Measurements from ENCODE around the gene FAXC.

Gene FAXC

DNA sequence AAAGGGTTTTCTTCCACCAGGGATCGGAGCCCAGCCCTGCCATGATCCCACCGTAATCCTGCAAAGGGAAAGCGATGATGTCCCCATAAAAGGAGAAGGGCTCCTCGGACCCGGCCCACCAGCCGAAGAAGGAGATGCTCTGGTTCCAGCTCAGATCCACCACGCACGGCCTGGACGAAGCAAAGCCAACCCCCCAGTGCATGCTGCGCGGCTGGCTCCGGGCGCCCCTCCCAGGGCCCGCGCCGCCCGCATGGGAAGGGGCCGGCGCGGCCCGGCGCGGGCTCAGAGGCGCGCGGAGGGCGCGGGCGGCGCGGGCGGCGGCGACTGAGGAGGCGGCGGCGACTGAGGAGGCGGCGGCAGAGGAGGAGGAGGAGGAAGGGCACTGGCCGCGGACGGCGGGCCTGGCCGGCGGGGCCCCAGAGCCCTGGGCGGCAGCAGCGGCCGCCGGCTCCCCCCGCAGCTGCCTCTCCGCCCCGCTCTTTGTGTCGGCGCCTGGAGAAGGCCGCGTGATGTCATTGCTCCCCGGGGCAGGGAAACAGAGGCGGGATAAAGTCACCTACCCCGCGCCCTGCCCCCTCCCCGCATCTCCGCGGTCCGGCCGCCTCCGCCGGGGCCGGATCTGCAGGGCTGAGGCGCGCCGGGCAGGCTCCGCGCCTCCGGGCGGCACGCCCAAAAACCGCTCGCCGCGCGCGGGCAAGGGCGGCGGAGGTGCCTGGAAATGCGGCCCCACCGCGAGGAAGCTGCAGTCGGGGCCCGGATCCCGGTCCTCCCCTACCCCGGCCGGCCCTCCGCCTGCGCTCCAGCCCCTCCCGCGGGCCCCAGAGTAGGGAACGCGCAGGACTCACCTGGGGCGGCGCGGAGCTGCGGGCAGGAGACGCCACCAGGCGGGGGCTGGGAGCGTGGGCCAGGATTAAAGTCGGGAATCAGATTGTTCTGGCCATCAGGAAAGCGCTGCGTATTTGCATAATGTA is at the start of gene FAXC:
TSS of gene FAXC (minus strand) at position 504 of the 971 bp plus-strand sequence. CDS start at position 202, 302 bp downstream.
- peak; percentile 82 for DNase-seq

DNA sequence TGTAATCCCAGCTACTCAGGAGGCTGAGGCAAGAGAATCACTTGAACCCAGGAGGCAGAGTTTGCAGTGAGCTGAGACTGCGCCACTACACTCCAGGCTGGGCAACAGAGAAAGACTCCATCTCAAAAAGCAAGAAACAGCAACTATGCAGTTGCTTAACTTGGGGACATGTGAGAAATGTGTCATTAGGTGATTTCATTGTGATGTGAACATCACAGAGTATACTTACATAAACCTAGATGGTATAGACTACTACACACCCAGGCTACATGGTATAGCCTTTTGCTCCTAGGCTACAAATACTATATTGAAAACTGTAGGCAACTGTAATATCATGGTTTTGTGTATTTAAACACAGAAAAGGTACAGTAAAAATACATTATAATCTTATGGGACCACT is 47.8 kb upstream of the FAXC start:
- DNase-seq: no peak

DNA sequence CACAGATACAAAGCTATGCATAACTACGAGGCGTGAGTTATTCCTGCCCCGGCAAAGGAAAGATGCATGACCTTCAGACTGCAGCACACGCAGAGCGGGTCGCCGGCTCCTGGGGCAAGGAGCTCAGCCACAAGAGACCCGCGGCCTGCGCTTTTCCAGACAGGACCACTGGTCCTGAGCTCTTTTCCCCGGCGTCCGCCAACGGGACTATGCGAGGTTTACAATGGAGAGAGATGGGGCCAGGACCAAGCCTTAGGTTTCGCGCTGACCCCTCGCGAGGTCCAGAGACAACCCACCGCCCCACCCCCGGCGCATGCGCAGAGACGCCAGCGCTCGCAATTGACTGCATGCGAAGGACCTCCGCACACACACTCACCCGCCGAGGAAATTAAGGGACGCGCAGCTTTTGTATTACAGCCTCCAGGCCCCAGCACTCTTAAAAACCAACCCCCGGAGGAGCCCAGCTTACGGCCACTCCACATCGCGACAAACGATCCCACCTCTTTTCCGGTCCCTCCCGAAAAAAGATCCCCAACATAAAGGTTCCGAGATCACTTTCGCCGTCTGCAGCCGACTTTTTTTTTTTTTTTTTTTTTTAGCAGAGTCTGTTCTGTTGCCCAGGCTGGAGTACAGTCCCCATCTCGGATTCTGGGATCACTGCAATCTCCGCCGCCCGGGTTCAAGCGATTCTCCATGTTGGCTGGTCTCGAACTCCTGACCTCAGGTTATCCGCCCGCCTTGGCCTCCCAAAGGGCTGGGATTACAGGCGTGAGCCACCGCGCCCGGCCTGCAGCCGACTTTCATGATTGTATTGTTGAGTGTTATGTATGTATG is 44.4 kb upstream of the FAXC start, which contains the start of gene COQ3:
TSS of gene COQ3 (minus strand) at position 498 of the 834 bp plus-strand sequence. CDS start at position 482, 16 bp downstream.
- DNase-seq: peak; percentile 88

DNA sequence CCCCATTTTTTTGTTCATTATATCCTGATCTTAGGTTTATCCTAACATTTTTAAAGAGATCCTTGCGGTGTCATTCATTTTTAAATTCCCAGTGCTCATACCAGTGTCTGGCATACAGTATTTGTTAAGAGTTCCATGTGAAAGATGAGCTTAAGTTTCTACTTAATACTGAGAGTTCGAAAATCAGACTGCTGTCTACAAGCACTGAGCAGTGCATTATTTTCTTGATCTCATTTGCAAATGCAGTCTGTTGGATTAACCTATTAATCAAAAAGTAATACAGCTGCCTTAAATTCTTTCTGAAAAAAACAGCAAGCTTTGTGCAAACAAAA is 43.9 kb upstream of the FAXC start:
- DNase-seq: peak; percentile 22

DNA sequence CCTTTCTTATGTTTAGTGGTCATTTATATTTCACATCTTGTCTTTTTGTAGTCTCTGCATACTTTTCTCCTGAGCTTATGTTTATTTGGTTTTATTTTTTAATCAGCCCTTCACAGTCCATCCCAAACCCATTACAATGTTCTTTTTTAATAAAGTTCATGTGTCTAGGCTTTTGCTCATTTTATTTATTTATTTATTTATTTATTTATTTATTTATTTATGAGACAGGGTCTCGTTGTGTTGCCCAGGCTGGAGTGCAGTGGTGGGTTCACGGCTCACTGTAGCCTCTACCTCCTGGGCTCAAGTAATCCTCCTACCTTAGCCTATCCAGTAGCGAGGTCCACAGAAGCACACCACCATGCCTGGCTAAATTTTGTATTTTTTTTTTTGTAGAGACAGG is 41.4 kb upstream of the FAXC start:
- DNase-seq: no peak

DNA sequence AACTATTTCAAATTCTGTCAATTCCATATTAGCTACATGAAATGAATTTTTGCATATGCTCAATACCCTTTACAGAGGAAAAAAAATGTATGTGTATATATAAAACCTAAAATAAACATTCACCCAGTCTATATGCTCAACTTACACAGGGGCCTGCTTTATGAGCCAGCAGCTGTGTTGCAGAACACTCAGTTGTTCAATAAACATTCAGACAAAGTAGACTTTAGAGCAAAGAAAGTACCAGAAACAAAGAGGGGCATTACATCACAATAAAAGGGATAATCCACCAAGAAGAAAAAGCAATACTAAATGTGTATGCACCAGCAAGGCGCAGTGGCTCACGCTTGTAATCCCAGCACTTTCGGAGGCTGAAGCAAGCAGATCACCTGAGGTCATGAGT is 35.0 kb upstream of the FAXC start:
- no peak for DNase-seq

DNA sequence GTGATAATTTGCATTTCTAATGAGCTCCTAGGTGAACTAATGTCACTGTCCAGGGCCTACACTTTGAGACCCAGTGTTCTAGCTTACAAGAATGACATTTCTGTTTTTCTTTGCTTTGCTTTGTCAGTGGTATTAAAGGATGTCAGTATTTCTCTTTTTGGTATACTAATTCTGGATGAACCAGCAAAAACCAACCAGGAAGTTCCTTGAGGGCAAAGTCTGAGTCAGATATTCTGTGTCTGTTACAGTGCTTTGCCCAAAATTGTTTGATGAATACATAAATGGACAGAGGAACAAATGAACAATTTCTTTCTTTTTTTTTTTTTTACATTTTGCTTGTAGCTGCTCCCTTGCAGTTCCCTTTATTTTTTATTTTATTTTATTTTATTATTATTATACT is 29.2 kb upstream of the FAXC start:
- no peak for DNase-seq

DNA sequence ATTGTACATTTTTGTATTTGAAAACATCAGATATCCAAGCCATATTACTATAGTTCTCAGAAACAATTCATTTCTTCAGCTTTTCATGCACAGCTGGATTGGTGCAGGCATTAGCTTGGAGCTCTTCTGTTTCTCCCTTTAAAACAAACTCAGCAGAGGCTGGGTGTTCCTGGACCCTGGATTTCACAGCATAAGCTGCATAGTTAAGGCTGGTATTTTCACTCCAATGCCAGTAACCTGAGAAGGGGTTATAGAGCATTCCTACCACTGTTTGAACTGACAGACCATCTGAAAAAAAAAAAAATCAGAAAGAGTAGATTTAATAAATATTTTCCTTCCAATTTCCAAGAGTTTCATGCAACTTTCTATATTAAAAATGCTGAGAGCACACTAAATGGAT is 20.1 kb upstream of the FAXC start:
- no peak for DNase-seq

DNA sequence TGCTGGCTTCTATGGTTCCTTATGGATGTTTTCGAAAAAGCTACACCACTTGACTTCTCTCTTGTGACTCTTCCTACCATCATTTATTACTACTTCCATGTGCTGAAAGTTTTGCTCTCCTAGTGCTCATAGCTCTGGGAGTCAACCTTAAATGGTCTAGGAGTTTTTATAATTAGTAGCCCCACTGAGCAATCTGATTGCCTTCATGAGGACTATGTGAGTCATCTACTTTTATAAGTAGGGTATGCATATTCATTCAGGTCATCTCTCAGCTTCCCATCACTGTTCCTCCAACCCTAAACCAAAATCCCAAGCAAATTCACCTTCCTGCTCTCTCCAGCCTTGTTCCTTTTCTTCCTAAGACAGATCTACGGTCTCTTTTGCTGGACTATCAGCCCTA is 17.4 kb upstream of the FAXC start:
- DNase-seq: no peak

DNA sequence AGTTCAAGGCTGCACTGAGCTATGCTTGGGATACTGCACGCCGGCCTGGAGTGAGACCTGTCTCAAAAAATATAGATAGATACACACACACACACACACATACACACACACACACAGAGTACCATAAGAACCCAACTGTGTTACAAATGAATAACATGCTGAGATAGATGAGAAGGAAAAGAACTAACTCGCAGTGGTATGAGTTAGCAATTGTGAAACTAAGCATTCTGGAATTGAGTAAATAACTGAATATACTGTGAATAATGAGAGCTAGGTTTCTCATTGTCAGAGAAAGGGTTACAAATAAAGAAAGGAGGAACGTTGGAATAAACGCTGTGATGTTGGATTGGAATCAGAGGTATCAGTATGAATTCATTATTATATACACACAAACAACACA is 14.6 kb upstream of the FAXC start:
- DNase-seq: no peak

DNA sequence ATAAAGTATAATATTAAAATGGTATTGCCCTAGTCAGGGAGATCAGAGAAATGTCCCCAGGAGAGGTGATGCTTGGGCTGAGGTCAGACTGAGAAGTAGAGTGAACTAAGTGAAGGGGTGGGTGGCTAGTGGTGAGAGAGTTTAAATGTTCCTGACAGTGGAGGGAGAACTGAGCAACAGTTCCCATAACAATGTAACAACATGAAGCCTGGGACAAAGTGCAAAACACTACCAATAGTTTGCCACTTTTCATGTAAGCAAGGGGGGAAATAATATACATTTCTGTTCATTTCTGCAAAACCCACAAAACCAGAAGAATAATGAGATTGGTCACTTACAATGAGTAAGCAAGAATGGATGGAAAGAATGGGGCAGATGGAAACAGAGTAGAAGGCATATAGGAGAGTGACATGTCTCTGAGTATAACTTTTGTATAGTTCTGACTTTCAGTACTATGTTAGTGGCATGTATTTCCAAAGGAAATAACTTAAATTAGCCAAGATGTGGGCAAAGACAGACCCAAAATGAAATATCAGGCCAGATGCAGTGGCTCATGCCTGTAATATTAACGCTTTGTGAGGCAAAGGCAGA is 13.3 kb upstream of the FAXC start:
- DNase-seq: no peak

DNA sequence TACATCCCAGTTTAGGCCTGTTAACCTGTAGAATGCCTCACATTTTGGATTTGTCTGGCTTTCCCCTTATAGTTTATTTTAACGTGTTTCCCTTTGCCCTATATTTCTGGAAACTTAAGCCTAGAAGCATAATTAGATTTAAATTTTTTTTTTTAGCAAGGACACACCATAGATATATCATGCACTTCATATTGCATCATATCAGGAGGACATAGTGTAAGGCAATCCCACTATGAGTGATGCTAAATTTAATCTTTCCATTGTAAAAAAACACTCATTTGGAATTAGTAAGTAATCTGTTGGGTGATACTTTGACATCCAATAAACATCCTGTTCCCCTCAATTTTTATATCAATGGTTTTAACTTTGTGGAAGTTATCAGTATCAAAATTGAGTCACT is 10.3 kb upstream of the FAXC start:
- no peak for DNase-seq

DNA sequence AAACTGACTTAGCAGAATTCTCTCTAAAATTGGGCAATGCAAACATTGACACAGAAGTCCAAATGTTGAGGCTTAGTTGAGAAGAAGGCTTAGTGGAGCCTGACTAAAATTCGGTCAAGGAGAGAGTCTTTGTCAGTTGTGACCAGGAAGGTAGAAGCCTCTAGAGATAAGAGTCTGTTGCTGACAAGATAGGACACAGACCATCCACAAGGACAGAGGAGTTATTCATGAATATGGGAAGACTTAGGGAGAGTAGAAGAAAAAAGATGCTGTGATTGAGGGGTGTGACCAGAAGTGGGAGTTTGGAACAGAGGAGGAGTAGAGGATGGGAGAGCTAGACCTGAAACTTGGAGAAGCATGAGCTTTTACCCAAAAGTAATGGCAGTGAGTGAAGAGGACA is 7.2 kb upstream of the FAXC start:
- DNase-seq: no peak

DNA sequence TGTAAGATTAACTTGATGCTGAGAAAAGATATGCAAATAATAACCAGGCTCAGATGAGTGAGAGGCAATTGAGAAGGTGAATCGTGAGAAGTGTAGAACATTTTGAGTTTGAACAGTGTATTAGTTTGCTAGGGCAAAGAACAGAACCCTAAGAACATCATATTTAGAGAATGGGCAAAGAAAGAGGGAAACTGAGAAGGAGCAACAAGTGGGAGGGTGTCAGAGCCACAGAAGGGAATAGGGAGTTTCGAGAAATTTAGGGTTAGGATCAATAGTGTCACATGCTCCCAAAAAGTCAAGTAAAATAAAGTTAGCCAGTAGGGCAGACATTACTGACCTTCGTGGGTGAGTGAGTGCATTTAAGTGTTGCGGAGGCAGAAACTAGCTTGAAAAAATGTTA is 5.5 kb upstream of the FAXC start:
- no peak for DNase-seq

DNA sequence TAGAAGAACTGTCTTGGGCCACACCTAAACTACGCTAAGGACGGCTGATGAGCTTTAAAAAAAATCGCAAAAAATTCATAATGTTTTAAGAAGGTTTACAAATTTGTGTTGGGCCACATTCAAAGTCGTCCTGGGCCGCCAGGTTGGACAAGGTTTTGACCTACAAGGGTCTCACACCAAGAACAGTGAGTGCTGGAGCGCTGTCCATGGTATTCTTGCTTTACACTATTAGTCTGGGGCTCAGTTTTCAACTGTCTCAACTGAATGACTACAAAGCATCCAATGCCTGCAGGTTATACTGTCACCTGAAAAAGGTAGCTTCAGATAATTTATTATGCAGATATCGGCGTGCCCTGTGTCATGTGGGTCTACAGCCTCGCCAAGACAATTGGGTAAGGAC is 3.7 kb upstream of the FAXC start:
- DNase-seq: no peak

DNA sequence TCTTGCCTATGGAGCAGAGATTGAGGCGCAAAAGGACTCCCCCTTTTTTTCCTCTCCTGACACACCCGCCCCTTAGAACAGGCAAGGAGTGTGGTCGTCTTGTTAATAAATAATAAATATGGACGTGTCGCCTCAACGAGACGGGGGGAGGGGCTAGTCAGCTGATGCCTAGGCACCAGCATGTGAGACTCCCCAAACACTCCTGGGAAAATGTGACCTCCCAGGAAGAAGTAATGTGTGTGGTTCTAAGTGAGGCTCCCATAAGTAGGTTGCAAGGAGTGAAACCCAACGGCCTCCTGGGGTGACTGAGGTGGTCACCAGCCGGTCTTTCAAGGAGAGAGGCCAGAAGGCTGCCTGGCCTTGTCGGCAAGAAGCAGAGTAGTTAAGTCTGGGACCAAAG is 1.1 kb upstream of the FAXC start:
- DNase-seq: peak; percentile 47

DNA sequence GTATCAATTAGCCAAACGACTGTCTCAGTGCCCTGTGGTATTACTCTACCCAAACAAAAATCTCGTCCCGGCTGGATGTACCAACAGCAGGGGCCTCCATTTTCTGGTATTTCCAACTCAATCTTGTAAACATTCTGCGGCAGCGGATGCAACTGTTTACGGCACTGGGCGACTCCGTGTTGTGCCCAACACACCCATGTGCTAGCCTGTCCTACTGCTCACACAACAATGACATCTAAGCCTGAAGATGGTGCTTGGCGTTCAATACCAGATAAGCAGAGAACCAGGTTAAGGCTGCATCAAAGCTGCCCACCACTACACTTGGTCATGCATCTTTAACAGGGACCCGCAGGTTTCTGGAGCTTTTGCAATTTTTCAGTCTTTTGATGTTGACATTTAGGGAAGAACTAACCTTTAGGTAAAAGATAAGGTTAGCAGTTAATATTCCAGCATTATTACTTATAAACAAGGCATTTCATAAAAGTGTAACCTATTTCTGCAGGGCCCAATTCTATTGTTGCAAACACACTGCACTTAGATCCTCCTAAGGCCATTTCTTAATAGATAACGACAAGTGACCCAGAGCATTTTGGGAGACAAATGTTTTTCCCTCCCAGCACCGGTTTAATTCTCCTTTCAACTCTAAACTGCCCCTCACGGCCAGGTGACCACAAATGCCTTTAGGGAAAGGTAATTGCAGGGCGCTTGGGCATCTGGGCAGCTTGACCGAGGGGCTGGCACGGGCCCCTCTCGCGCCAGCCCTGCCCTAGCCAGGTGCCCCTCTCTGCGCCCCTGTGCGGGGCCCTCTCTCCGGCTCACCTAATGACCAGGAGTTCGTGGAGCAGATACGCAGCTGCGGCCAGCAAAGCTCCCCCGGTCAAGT is 945 bp downstream of the FAXC start:
- no peak for DNase-seq

DNA sequence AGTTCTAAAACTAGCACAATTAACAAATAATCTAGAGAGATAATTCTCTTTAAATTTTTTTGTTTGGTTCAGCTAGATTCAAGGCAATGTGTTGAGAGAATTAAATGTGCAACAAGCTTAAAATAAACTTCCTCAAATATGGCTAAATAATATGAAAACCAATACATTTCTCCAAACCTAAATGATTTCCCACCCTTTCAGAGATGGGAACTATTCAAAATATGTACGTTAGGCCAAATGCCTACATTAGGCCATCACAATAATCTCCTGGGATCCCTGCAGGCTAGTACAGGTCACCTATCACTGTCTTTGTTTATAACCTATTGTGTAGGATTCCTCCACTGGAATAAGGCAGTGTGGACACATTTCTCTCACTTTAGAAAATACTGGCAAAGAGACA is 1.7 kb downstream of the FAXC start:
- DNase-seq: no peak

DNA sequence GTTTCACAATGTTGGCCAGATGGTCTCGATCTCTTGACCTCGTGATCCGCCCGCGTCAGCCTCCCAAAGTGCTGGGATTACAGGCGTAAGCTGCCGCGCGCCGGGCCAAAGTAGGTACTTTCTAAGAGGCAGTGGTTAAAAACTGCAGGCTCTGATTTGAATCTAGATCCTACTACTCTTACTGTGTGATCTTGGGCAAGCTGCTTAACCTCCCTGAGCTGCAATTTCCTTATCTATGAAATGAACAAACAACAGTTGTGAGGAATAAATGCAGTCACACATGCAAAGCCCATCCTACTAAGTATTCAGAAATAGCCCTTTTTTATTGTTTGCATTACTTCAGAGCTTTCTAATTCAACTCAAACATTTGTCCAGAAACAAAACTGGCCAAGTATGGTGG is 2.9 kb downstream of the FAXC start:
- DNase-seq: no peak

DNA sequence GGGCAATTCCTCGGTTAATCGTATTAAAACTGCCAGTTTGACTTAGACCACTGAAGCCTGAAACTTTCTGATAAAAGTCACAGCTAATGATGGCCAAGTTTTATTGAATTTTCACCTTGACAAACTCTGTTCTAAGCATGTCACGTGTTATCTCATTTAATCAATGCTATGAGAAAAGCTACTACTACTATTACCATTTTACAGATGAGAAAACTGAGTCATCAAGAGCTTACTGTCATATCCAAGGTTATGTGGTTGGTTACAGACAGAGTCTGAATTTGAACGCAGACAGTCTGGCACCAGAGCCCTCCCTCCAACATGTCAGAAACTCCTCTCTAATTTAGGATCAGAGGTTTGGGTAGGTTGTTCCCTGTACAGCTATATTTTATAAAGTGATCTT is 4.3 kb downstream of the FAXC start:
- no peak for DNase-seq

DNA sequence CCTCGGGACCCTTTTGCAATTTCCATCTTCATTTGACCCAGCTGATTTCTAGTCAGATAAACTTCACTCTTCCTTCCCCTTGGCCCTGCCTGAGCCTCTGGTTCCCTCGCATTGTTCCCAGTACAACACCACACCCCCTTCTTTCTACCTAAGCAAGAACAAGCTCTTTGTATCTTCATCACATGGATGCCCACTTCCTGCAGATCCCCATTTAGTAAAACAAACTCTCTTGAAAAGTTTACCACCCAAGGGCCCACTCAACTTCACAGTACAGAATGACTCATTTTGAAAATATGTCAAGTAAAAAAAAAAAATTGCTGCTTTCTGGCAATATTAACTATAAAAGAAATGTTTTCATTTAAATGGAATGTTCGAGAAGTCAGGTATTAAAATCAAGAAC is 5.2 kb downstream of the FAXC start:
- DNase-seq: no peak

DNA sequence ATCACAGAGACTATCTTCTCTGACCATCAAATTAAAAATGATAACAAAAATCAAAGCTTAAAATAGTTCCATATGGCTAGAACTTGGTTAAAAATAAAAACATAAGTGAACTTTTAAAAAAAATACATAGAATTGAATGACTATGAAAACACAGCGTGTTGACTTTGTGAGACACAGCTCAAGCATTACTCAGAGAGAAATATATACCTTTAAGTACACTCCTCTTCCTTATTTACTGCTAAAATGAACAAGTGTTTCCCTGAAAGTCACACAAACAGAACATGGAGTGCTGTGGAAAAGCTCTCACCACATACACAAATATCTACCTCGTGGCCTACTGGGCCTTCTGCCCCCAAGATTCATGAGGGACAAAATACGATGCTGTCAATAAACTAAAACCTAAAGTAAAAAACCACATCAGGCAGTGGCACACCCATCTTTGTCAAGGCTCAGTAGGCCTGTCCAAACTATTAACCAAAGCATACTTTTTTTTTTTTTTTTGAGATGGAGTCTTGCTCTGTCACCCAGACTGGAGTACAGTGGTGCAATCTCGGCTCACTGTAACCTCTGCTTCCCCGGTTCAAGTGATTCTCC is 7.5 kb downstream of the FAXC start:
- DNase-seq: no peak

All from NCI-H2171 treated with DMSO at 0.1 percent for 48 hours (cell line).